ENCODE data around the gene TROAP. TPM values are rescaled to one million over a fixed set of nuclear protein-coding genes. Genes with fewer than 3 reads are reported as not detected.
"Not testable (repeated sequence)": the region's sequence is repeated elsewhere in the genome, so short reads cannot be mapped to it uniquely, and the experiment has no call there.

The TROAP gene
- total RNA-seq, 3 donors from 2014 or later, result 0.29 to 1.8 (median 0.66) TPM

- Histone ChIP-seq H3K4me3 (no peak overlapping the region), H3K27me3 (no peaks in the 10 kb centered on the region), H3K4me1 (no peaks in the 10 kb centered on the region), H3K27ac (no peak overlapping the region), H3K9me3 (no peaks in the 10 kb centered on the region), H3K36me3 (no peaks in the 10 kb centered on the region)
- TF ChIP-seq POLR2AphosphoS5 (IDR thresholded peaks at IDR 0.05) (no peak), POLR2A (IDR thresholded peaks at IDR 0.05) (no peak), CTCF (IDR thresholded peaks at IDR 0.05) (no peak)
- intact Hi-C loops (cut with DNase I; ENCODE audit: low total_unique reads), result no loop called here
- DNase-seq (ENCODE audit: low spot score in 2 of 2), result no peak
Measured at GRCh38 chr12:49277466-49277865, 45.6 kb upstream of the TROAP start.

GRCh38 chr12:49279706-49280159 is 43.3 kb upstream of the TROAP start:
- Histone ChIP-seq H3K9me3 (no peaks in the 10 kb centered on the region), H3K4me1 (no peaks in the 10 kb centered on the region), H3K27ac (no peak overlapping the region), H3K36me3 (no peaks in the 10 kb centered on the region), H3K4me3 (no peak overlapping the region), H3K27me3 (no peaks in the 10 kb centered on the region)
- intact Hi-C loops (cut with DNase I; ENCODE audit: low total_unique reads), result no loop called here
- DNase-seq (ENCODE audit: low spot score in 2 of 2), result no peak
- TF ChIP-seq CTCF (IDR thresholded peaks at IDR 0.05) (no peak), POLR2AphosphoS5 (IDR thresholded peaks at IDR 0.05) (no peak), POLR2A (IDR thresholded peaks at IDR 0.05) (no peak)

- H3K4me1 ChIP-seq; H3K27ac ChIP-seq; intact Hi-C loops (cut with DNase I; ENCODE audit: low total_unique reads); H3K27me3 ChIP-seq; H3K4me3 ChIP-seq; H3K9me3 ChIP-seq; H3K36me3 ChIP-seq; DNase-seq (ENCODE audit: low spot score in 2 of 2): not testable (repeated sequence)
Measured at GRCh38 chr12:49280545-49280944, 42.5 kb upstream of the TROAP start.

GRCh38 chr12:49282302-49282701 is 40.8 kb upstream of the TROAP start:
- H3K36me3 ChIP-seq, result no peaks in the 10 kb centered on the region
- no peaks in the 10 kb centered on the region for H3K4me1 ChIP-seq
- intact Hi-C loops (cut with DNase I; ENCODE audit: low total_unique reads), result no loop called here
- H3K4me3 ChIP-seq, result no peak overlapping the region
- H3K27me3 ChIP-seq, result no peaks in the 10 kb centered on the region
- H3K27ac ChIP-seq, result no peak overlapping the region
- TF ChIP-seq POLR2A (IDR thresholded peaks at IDR 0.05) (no peak), POLR2AphosphoS5 (IDR thresholded peaks at IDR 0.05) (no peak), CTCF (IDR thresholded peaks at IDR 0.05) (no peak)
- no peak for DNase-seq (ENCODE audit: low spot score in 2 of 2)
- no peaks in the 10 kb centered on the region for H3K9me3 ChIP-seq

- intact Hi-C loops (cut with DNase I; ENCODE audit: low total_unique reads); H3K36me3 ChIP-seq; H3K27ac ChIP-seq; DNase-seq (ENCODE audit: low spot score in 2 of 2); H3K4me3 ChIP-seq; H3K4me1 ChIP-seq; H3K27me3 ChIP-seq; H3K9me3 ChIP-seq: not testable (repeated sequence)
Measured at GRCh38 chr12:49282740-49283375, 40.2 kb upstream of the TROAP start.

GRCh38 chr12:49283541-49284429 is 39.3 kb upstream of the TROAP start:
- intact Hi-C loops (cut with DNase I; ENCODE audit: low total_unique reads), result no loop called here

More at GRCh38 chr12:49283541-49284429, 39.3 kb upstream of the TROAP start:
- Histone ChIP-seq H3K4me1 (no peaks in the 10 kb centered on the region), H3K36me3 (no peaks in the 10 kb centered on the region), H3K9me3 (no peaks in the 10 kb centered on the region), H3K27me3 (no peaks in the 10 kb centered on the region), H3K27ac (no peak overlapping the region), H3K4me3 (no peak overlapping the region)
- TF ChIP-seq POLR2A (IDR thresholded peaks at IDR 0.05) (no peak), CTCF (IDR thresholded peaks at IDR 0.05) (no peak)
- DNase-seq (ENCODE audit: low spot score in 2 of 2), result no peak

Measured in breast epithelium (tissue), 4 donors.